ENCODE data around the gene ADAM8.

The ADAM8 gene

DNA sequence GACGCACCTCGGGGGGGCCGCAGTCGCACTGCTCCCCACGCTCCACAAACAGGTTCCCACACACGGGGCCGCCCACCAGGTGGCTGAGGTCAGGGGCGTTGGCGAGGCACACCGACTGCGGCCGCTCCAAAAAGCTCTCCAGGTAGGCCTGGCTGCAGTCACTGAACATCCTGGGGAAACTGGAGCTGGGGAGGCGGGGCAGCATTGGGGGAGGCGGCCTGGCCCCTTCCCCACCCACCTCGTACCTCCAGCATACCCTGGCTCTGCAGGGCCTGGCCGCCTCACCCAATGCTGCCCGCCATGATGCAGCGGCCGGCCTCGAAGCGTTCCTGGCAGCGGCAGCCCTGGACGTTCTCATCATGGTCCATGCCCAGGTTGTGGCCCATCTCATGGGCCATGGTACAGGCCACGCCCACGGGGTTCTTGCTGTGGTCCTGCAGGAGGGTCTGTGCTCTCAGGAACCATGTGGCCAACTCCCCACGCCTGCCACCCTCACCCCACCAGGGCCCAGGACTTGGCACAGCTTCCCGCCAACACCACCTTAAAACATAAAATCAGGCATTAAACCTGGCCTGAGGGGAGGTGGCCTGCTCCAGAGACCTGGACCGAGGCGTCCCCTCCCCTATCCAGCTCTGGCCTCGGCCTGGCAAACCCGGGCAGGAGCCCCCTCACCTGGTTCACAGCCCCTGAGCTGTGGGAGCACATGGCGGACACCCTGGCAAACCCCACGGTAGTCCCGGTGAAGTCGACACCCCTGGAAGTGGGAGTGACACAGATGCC, 5.0 kb downstream of the ADAM8 start:
- no peak for DNase-seq (ENCODE audit: extremely low spot score)
- ChIA-PET CTCF (interaction anchor here (1.7 kb wide), 1 partner anchor 32 kb away, joined by 4 read pairs; no protein-coding TSS in a partner anchor), POLR2A (no interaction called here)
- TF ChIP-seq CTCF (IDR thresholded peaks at IDR 0.05; ENCODE audit: control extremely low read depth, extremely low read depth, low read depth, missing control alignments): no peak

DNA sequence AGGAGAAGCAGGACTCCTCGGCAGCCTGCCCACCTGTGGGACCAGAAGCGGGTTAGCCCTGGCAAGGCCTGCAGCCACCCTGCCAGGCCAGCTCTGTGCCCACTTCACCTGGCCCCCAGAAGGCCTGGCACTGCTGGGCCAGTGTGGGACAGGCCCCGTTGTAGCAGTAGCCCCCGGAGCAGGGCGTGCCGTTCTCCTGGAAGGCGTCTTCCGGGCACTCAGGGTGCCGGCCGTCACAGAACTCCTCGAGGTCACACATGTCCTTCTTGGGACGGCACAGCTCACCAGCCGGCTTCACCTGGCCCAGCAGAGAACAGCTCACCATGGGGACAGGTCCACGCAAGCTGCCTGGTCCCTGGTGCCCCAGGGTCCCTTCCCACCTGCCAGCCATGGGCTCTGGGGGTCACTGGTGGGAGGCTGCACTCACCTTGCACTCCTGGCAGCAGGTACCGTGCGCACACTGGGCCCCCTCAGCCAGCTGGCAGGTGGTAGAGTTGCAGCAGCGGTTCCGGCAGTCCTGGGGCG, 5.8 kb downstream of the ADAM8 start:
- CTCF ChIA-PET: no interaction called here
- POLR2A ChIA-PET: no interaction called here
- no peak for DNase-seq (ENCODE audit: extremely low spot score)
- TF ChIP-seq CTCF (IDR thresholded peaks at IDR 0.05; ENCODE audit: control extremely low read depth, extremely low read depth, low read depth, missing control alignments): no peak

GRCh38 chr10:133270204-133270603, 6.5 kb downstream of the ADAM8 start:
- no peak for DNase-seq (ENCODE audit: extremely low spot score)
- ChIA-PET CTCF (no interaction called here), POLR2A (no interaction called here)
- no peak for TF ChIP-seq CTCF (IDR thresholded peaks at IDR 0.05; ENCODE audit: control extremely low read depth, extremely low read depth, low read depth, missing control alignments)

DNA sequence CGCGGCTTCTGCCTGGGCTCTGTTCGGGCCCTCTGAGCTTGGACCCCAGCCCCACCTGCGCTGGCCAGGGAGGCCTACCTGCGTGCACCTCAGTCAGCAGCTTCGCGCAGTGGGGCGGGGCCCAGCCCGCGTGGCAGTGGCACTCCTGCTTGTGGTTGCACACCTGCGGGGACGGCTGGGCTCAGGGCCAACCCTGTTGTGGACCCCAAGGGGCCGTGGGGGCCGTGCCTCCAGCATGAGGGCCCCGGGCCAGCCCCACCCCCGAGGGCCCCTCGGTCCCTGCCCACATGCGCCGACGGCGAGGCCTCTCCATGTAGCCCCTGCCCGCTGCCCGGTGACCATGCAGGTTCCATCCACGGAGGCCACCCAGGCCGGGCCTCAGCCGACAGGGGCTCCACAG, 7.3 kb downstream of the ADAM8 start:
- ChIA-PET CTCF (no interaction called here), POLR2A (no interaction called here)
- no peak for DNase-seq (ENCODE audit: extremely low spot score)
- no peak for TF ChIP-seq CTCF (IDR thresholded peaks at IDR 0.05; ENCODE audit: control extremely low read depth, extremely low read depth, low read depth, missing control alignments)

GRCh38 chr10:133268532-133268931, 8.1 kb downstream of the ADAM8 start:
- ChIA-PET CTCF (interaction anchor here (1.3 to 1.5 kb wide), 2 partner anchors 36 to 39 kb away, joined by 3 to 5 read pairs; no protein-coding TSS in a partner anchor), POLR2A (no interaction called here)
- no peak for DNase-seq (ENCODE audit: extremely low spot score)
- TF ChIP-seq CTCF (IDR thresholded peaks at IDR 0.05; ENCODE audit: control extremely low read depth, extremely low read depth, low read depth, missing control alignments): no peak

GRCh38 chr10:133267829-133268228, 8.8 kb downstream of the ADAM8 start:
- ChIA-PET POLR2A (no interaction called here), CTCF (interaction anchor here (1.0 to 1.5 kb wide), 3 partner anchors 10 to 40 kb away, joined by 3 to 5 read pairs (median 4); no protein-coding TSS in a partner anchor)
- DNase-seq (ENCODE audit: extremely low spot score): no peak
- no peak for TF ChIP-seq CTCF (IDR thresholded peaks at IDR 0.05; ENCODE audit: control extremely low read depth, extremely low read depth, low read depth, missing control alignments)

All from GM10248 (cell line).